ENCODE measurements around the gene RHOBTB3. TPM values are rescaled to one million over a fixed set of nuclear protein-coding genes. Genes with fewer than 3 reads are reported as not detected.

The RHOBTB3 gene
- total RNA-seq, 2 donors from 2014 or later: 56.2 to 89.9 TPM

- Histone ChIP-seq H3K4me1 (peaks cover 0 to 22% of the 10 kb centered on the region in 2 donors), H3K27ac (no peak overlapping the region), H3K4me3 (no peak overlapping the region), H3K36me3 (peaks cover 5% of the 10 kb centered on the region), H3K9me3 (no peaks in the 10 kb centered on the region), H3K27me3 (no peaks in the 10 kb centered on the region)
- TF ChIP-seq CTCF (IDR thresholded peaks at IDR 0.05): no peak
- DNase-seq (ENCODE audit: low spot score): no peak
Observed at GRCh38 chr5:95799191-95799835, 68.2 kb downstream of the RHOBTB3 start.

- H3K36me3 ChIP-seq: no peaks in the 10 kb centered on the region
- no peaks in the 10 kb centered on the region for H3K27me3 ChIP-seq
- no peaks in the 10 kb centered on the region for H3K9me3 ChIP-seq
- TF ChIP-seq CTCF (IDR thresholded peaks at IDR 0.05): no peak
- H3K4me1 ChIP-seq: peaks cover 0 to 22% of the 10 kb centered on the region in 2 donors
- H3K27ac ChIP-seq: no peak overlapping the region
- no peak overlapping the region for H3K4me3 ChIP-seq
- DNase-seq (ENCODE audit: low spot score): no peak
Observed at GRCh38 chr5:95800553-95800952, 69.4 kb downstream of the RHOBTB3 start.

- DNase-seq (ENCODE audit: low spot score): no peak
- H3K4me1 ChIP-seq: peaks cover 0 to 22% of the 10 kb centered on the region in 2 donors
- H3K27ac ChIP-seq: peak overlapping the region in 1 of 2 donors; percentile 71
- no peak overlapping the region for H3K4me3 ChIP-seq
- no peaks in the 10 kb centered on the region for H3K9me3 ChIP-seq
- no peak for TF ChIP-seq CTCF (IDR thresholded peaks at IDR 0.05)
- no peaks in the 10 kb centered on the region for H3K27me3 ChIP-seq
- no peaks in the 10 kb centered on the region for H3K36me3 ChIP-seq
Observed at GRCh38 chr5:95801532-95801931, 70.4 kb downstream of the RHOBTB3 start.

GRCh38 chr5:95801961-95802360 lies 70.8 kb downstream of the RHOBTB3 start:
- Histone ChIP-seq H3K9me3 (no peaks in the 10 kb centered on the region), H3K27ac (peak overlapping the region; percentile 63 to 71), H3K27me3 (no peaks in the 10 kb centered on the region), H3K4me3 (no peak overlapping the region), H3K4me1 (peaks cover 0 to 22% of the 10 kb centered on the region in 2 donors), H3K36me3 (no peaks in the 10 kb centered on the region)
- no peak for TF ChIP-seq CTCF (IDR thresholded peaks at IDR 0.05)
- DNase-seq (ENCODE audit: low spot score): no peak

- DNase-seq (ENCODE audit: low spot score): peak; percentile 48
- H3K4me3 ChIP-seq: no peak overlapping the region
- H3K9me3 ChIP-seq: no peaks in the 10 kb centered on the region
- H3K36me3 ChIP-seq: no peaks in the 10 kb centered on the region
- H3K27ac ChIP-seq: peak overlapping the region; percentile 63 to 71
- no peaks in the 10 kb centered on the region for H3K27me3 ChIP-seq
- TF ChIP-seq CTCF (IDR thresholded peaks at IDR 0.05): no peak
- H3K4me1 ChIP-seq: peaks cover 0 to 30% of the 10 kb centered on the region in 2 donors
Observed at GRCh38 chr5:95803271-95804148, 72.4 kb downstream of the RHOBTB3 start.
